Kidney epithelial cell (primary cell): ENCODE measurements around the gene CNNM2. TPM values are rescaled to one million over a fixed set of nuclear protein-coding genes. Genes with fewer than 3 reads are reported as not detected.
"Not testable (repeated sequence)": the region's sequence is repeated elsewhere in the genome, so short reads cannot be mapped to it uniquely, and the experiment has no call there.

Experiments
- DNase-seq: peaks from one replicate; pipeline ENCODE4 v3.0.0-alpha.2; 2010; ENCODE audit warnings: low read depth
- H3K27me3 ChIP-seq: 2 replicates; pipeline ENCODE4 v1.6.0; 2011; ENCODE audit warnings: low read length; ENCODE audit not compliant: control insufficient read depth, insufficient read depth
- H3K36me3 ChIP-seq: 2 replicates; pipeline ENCODE4 v1.5.1; 2011; ENCODE audit warnings: low read length; ENCODE audit not compliant: control insufficient read depth, insufficient read depth
- H3K4me3 ChIP-seq: 2 replicates; pipeline ENCODE4 v1.5.1; 2011; ENCODE audit warnings: low read depth, mild to moderate bottlenecking, control low read depth, low read length
- CTCF ChIP-seq: IDR thresholded peaks from 2 replicates; pipeline ENCODE4 v1.5.1; 2011; ENCODE audit warnings: mild to moderate bottlenecking, moderate library complexity, low read length, control low read depth, inconsistent platforms; ENCODE audit not compliant: insufficient read depth, poor library complexity, severe bottlenecking
- total RNA-seq: library from RNA; depleted of rRNA; stranded (reverse); fragments of >200 nt; gene quantifications from 2 replicates; pipeline ENCODE4 v1.2.3, GENCODE V29; 2015

Gene CNNM2
- total RNA-seq, 1 donor from 2014 or later: 6.4 TPM

- no peaks in the 10 kb centered on the region for H3K36me3 ChIP-seq
- H3K27me3 ChIP-seq: no peaks in the 10 kb centered on the region
- TF ChIP-seq CTCF: no peak
- DNase-seq: no peak
- H3K4me3 ChIP-seq: no peak overlapping the region
These were observed 46.6 kb downstream of the CNNM2 start for GRCh38 chr10:102964713-102965112.

- no peak overlapping the region for H3K4me3 ChIP-seq
- H3K27me3 ChIP-seq: no peaks in the 10 kb centered on the region
- TF ChIP-seq CTCF: no peak
- no peaks in the 10 kb centered on the region for H3K36me3 ChIP-seq
- DNase-seq: no peak
These were observed 47.3 kb downstream of the CNNM2 start for GRCh38 chr10:102965311-102965851.

- DNase-seq: no peak
- no peak for TF ChIP-seq CTCF
- no peaks in the 10 kb centered on the region for H3K36me3 ChIP-seq
- no peaks in the 10 kb centered on the region for H3K27me3 ChIP-seq
- H3K4me3 ChIP-seq: no peak overlapping the region
These were observed 49.0 kb downstream of the CNNM2 start for GRCh38 chr10:102967123-102967522.

- no peaks in the 10 kb centered on the region for H3K36me3 ChIP-seq
- DNase-seq: no peak
- TF ChIP-seq CTCF: no peak
These were observed 52.7 kb downstream of the CNNM2 start for GRCh38 chr10:102970562-102971340.

GRCh38 chr10:102975483-102976379, 57.6 kb downstream of the CNNM2 start:
- no peaks in the 10 kb centered on the region for H3K36me3 ChIP-seq
- H3K4me3 ChIP-seq: no peak overlapping the region
- no peaks in the 10 kb centered on the region for H3K27me3 ChIP-seq
- DNase-seq: no peak
- TF ChIP-seq CTCF: no peak

More at GRCh38 chr10:102970562-102971340, 52.7 kb downstream of the CNNM2 start:
- H3K27me3 ChIP-seq: no peaks in the 10 kb centered on the region
- no peak overlapping the region for H3K4me3 ChIP-seq

- DNase-seq, H3K27me3 ChIP-seq: not testable (repeated sequence)
These were observed 58.3 kb downstream of the CNNM2 start for GRCh38 chr10:102976380-102976726.

More at GRCh38 chr10:102976380-102976726, 58.3 kb downstream of the CNNM2 start:
- not testable (repeated sequence) for H3K4me3 ChIP-seq, H3K36me3 ChIP-seq
